AG04450 (cell line): ENCODE data around the gene LMF1. TPM values are rescaled to one million over a fixed set of nuclear protein-coding genes. Genes with fewer than 3 reads are reported as not detected.

Experiments used
- CTCF ChIA-PET: fragments of 300-600, 350-600 bp; formaldehyde crosslinking; extraction: SDS; loops from one replicate; lab custom pipeline; 2022; ENCODE audit warnings: antibody characterized with exemption, inconsistent platforms; lab: Charles Lee
- POLR2A ChIA-PET: fragments of 350-600 bp; formaldehyde crosslinking; extraction: SDS; loops from one replicate; lab custom pipeline; 2021; ENCODE audit warnings: antibody characterized with exemption, inconsistent platforms; lab: Yijun Ruan, JAX
- DNase-seq: peaks from one replicate; pipeline ENCODE4 v3.0.0-alpha.2; 2011; ENCODE audit warnings: low read depth, low spot score
- H3K27ac ChIP-seq: one replicate; pipeline ENCODE4 v1.5.1; 2012; ENCODE audit warnings: low read depth, low read length, control low read depth
- H3K27me3 ChIP-seq: one replicate; pipeline ENCODE4 v1.6.0; 2012; ENCODE audit warnings: low read length; ENCODE audit not compliant: control insufficient read depth, insufficient read depth
- H3K4me3 ChIP-seq: 2 replicates; pipeline ENCODE4 v1.5.1; 2011; ENCODE audit warnings: mild to moderate bottlenecking, low read depth, low read length, control low read depth
- H3K9me3 ChIP-seq: 2 replicates; pipeline ENCODE4 v1.5.1; 2012; ENCODE audit warnings: low read length; ENCODE audit not compliant: control insufficient read depth, insufficient read depth
- polyA plus RNA-seq: library from polyadenylated mRNA; depleted of rRNA; stranded (reverse); fragments of >200 nt; gene quantifications from 2 replicates; pipeline ENCODE4 v1.2.3, GENCODE V29; 2011
- TF ChIP-seq, protein P1 (sequence below): IDR thresholded peaks from 2 replicates; pipeline ENCODE4 v1.5.1; 2011; ENCODE audit warnings: low read depth, low read length, control low read depth, inconsistent platforms

LMF1 gene
- polyA plus RNA-seq, 1 experiment = 11.8 TPM

DNA sequence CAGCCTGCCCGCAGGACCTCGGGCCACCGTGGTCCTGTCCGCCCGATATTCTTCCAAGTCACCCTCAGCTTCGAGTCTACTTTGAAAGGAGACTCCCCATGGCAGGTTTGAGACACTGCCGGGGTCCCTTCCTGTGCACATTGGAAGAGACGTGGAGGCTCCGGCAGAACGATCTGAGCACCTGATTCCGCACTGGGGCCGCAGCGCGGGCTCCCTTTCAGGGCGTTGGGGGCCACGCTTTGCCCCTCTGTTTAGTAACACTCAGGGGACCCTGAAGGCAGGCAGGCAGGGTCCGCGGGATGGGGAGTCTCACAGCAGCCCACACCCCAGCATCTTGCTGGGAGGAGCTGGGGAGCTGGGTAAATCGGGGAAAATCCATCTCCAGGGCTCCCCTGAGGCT lies 41.4 kb upstream of the LMF1 start:
- POLR2A ChIA-PET = interaction anchor here (0.6 kb wide), 1 partner anchor 1539 kb away, joined by 4 read pairs; no protein-coding TSS in a partner anchor
- no peak overlapping the region for H3K27ac ChIP-seq
- DNase-seq = no peak
- H3K27me3 ChIP-seq = peaks cover 41% of the 10 kb centered on the region
- no peak overlapping the region for H3K4me3 ChIP-seq
- CTCF ChIA-PET = no interaction called here
- TF ChIP-seq, protein P1, sequence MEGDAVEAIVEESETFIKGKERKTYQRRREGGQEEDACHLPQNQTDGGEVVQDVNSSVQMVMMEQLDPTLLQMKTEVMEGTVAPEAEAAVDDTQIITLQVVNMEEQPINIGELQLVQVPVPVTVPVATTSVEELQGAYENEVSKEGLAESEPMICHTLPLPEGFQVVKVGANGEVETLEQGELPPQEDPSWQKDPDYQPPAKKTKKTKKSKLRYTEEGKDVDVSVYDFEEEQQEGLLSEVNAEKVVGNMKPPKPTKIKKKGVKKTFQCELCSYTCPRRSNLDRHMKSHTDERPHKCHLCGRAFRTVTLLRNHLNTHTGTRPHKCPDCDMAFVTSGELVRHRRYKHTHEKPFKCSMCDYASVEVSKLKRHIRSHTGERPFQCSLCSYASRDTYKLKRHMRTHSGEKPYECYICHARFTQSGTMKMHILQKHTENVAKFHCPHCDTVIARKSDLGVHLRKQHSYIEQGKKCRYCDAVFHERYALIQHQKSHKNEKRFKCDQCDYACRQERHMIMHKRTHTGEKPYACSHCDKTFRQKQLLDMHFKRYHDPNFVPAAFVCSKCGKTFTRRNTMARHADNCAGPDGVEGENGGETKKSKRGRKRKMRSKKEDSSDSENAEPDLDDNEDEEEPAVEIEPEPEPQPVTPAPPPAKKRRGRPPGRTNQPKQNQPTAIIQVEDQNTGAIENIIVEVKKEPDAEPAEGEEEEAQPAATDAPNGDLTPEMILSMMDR = no peak
- no peaks in the 10 kb centered on the region; the same call in 1 of the 2 replicates for H3K9me3 ChIP-seq

DNA sequence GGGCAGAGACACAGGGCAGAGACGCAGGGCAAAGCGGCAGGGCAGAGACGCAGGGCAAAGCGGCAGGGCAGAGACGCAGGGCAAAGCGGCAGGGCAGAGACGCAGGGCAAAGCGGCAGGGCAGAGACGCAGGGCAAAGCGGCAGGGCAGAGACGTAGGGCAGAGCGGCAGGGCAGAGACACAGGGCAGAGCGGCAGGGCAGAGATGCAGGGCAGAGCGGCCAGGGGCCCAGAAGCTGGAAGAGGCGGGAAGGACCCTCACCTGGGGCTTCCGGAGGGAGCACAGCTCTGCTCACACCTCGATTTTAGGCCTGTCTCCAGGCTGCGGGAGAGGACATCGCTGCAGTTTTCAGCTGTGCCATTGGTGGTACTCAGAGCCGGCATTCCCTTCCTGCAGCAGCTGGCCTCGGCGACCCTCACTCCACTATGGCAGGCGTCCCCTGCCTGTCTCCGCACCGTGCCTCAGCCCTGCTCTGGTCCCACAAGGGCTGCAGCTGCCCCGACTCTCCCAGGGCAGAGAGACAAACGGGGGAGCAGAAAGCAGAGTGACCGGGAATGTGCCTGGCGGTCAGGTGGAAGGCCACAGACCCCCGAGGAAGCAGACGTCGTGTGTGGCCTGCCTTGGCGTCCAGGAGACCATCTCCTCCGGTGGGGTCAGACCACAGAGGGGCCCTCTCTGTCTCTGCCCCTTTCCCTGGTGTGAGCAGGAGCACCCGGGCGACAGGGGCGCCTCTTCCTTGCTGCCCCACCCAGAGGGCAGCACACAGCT lies 40.7 kb upstream of the LMF1 start:
- TF ChIP-seq, protein P1 = no peak
- ChIA-PET CTCF (no interaction called here), POLR2A (interaction anchor here (0.6 kb wide), 1 partner anchor 199 kb away, joined by 5 read pairs; no protein-coding TSS in a partner anchor)
- H3K27ac ChIP-seq = no peak overlapping the region
- no peak for DNase-seq
- no peaks in the 10 kb centered on the region; the same call in 1 of the 2 replicates for H3K9me3 ChIP-seq
- no peak overlapping the region for H3K4me3 ChIP-seq
- peaks cover 41% of the 10 kb centered on the region for H3K27me3 ChIP-seq

DNA sequence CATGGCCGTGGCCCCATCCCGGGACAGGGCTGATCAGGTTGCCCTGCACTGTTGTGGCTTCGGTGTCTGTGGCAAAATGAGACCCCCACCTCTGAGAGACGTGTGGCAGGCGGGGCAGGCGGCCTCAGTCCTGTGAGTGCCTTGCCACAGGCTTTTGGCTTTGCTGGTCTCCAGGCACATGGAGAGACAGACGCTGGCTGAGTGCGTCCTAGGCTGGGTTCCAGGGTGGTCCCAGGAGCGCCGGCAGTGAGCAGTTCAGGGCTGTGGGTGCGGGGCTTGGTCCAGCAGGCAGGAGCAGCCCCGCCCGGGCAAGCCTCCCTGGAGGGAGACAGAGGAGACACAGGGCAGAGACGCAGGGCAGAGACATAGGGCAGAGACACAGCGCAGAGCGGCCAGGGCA lies 40.0 kb upstream of the LMF1 start:
- Histone ChIP-seq H3K27me3 (peaks cover 41% of the 10 kb centered on the region), H3K4me3 (no peak overlapping the region), H3K27ac (no peak overlapping the region), H3K9me3 (no peaks in the 10 kb centered on the region; the same call in 1 of the 2 replicates)
- no peak for DNase-seq
- TF ChIP-seq, protein P1 = no peak
- POLR2A ChIA-PET = interaction anchor here (0.6 kb wide), 1 partner anchor 198 kb away, joined by 5 read pairs; no protein-coding TSS in a partner anchor
- CTCF ChIA-PET = no interaction called here

DNA sequence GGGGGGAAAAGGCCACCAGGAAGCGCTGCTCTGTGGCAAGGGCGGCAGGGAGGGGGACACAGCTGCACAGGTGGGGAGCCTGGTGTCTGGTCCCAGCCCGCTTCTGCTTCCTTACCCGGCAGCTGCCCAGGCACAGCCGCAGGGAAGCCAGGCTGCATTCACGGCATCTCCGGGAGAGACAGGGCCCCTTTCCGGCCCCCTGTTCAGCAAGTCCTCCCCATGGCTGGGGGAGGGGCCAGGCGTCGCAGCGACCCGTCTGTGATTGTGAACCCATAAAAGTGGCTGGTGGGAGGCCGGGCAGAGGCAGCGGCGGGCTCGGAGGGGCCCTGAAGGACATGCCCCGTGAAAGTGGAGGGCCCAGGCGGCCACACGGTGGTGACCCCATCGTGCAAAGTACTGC lies 39.5 kb upstream of the LMF1 start:
- POLR2A ChIA-PET = no interaction called here
- H3K9me3 ChIP-seq = no peaks in the 10 kb centered on the region; the same call in 1 of the 2 replicates
- no peak for DNase-seq
- H3K27me3 ChIP-seq = peaks cover 44% of the 10 kb centered on the region
- TF ChIP-seq, protein P1 = no peak
- no peak overlapping the region for H3K4me3 ChIP-seq
- H3K27ac ChIP-seq = no peak overlapping the region
- CTCF ChIA-PET = no interaction called here
